Measurements from ENCODE around the gene ODC1.

ODC1 gene

DNA sequence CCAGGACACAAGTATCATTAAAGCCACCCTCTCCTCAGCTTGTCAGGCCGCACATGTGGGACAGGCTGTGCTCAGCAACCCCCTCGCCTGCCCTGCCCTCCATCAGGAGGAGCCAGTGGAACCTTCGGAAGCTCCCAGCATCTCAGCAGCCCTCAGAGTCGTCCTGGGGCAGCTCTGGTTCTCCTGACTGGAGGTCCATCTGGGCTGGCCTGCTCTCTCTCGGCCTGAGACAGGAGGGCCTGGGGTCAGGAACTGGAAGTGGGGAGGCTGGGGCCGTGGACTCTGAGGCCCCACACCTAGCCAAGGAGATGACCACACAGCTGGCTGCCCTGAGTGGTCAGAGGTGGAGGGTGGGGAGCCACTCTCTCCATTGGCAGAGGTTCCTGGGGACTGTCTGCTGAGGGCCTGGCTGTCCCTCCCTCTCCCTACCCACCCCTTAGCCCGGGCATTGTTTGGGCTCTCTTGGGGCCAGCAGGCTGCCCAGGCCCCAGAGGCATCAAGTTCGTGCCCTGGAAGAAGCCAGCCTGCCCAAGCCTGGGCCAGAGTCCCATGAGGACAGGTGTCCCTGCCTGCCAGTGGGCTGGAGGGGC lies 23.1 kb downstream of the ODC1 start:
- no peaks in the 10 kb centered on the region for H3K36me3 ChIP-seq (ENCODE audit: control insufficient read depth, insufficient read depth, low read length)
- H3K27me3 ChIP-seq (replicated peaks; ENCODE audit: control insufficient read depth, insufficient read depth, low read length), result no peaks in the 10 kb centered on the region
- TF ChIP-seq, protein P1, sequence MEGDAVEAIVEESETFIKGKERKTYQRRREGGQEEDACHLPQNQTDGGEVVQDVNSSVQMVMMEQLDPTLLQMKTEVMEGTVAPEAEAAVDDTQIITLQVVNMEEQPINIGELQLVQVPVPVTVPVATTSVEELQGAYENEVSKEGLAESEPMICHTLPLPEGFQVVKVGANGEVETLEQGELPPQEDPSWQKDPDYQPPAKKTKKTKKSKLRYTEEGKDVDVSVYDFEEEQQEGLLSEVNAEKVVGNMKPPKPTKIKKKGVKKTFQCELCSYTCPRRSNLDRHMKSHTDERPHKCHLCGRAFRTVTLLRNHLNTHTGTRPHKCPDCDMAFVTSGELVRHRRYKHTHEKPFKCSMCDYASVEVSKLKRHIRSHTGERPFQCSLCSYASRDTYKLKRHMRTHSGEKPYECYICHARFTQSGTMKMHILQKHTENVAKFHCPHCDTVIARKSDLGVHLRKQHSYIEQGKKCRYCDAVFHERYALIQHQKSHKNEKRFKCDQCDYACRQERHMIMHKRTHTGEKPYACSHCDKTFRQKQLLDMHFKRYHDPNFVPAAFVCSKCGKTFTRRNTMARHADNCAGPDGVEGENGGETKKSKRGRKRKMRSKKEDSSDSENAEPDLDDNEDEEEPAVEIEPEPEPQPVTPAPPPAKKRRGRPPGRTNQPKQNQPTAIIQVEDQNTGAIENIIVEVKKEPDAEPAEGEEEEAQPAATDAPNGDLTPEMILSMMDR (IDR thresholded peaks at IDR 0.05; ENCODE audit: insufficient read depth, low read length, poor library complexity, severe bottlenecking), result no peak
- no peak for DNase-seq (ENCODE audit: extremely low read depth, insufficient read length)
- H3K4me3 ChIP-seq (replicated peaks; ENCODE audit: low read depth, low read length), result no peak overlapping the region

DNA sequence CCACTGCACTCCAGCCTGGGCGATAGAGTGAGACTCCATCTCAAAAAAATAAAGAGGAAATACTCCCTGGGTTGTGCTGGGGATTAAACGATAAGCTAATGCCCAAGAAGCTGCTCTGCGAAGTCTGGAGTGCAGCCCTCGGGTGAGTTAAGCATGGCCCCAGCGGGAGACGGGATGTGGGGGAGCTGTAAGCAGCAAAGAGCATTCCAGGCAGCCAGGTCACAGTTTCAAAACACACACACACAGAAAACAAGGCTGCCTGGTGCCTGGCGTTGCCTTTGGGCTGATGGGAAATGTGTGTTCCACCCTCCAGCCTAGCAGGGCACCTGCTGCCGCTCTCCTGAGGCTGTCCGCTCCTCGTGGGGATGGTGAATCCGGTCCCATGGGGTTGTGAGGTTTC lies 24.1 kb downstream of the ODC1 start:
- no peak overlapping the region for H3K4me3 ChIP-seq (replicated peaks; ENCODE audit: low read depth, low read length)
- DNase-seq (ENCODE audit: extremely low read depth, insufficient read length), result no peak
- no peaks in the 10 kb centered on the region for H3K36me3 ChIP-seq (ENCODE audit: control insufficient read depth, insufficient read depth, low read length)
- no peaks in the 10 kb centered on the region for H3K27me3 ChIP-seq (replicated peaks; ENCODE audit: control insufficient read depth, insufficient read depth, low read length)
- TF ChIP-seq, protein P1 (IDR thresholded peaks at IDR 0.05; ENCODE audit: insufficient read depth, low read length, poor library complexity, severe bottlenecking), result no peak

DNA sequence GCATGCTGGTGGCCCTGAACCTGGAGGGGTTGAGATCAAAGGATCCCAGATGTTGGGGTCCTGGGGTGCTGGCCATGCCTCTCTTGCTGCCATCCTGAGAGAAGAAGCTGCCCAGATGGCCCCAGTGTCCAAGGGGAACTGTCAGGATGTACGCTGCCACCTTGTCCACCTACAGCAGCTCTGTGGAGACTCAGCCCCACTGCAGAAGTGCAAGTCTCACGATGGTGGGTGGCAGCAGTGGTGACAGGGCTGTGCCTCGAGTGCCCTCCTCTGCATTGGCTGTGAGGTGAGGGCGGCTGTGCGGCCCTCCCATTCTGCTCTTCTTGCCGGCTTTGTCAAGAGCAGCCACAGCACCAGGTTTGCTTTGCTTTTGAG lies 24.7 kb downstream of the ODC1 start:
- Histone ChIP-seq H3K27me3 (replicated peaks; ENCODE audit: control insufficient read depth, insufficient read depth, low read length) (no peaks in the 10 kb centered on the region), H3K4me3 (replicated peaks; ENCODE audit: low read depth, low read length) (no peak overlapping the region), H3K36me3 (ENCODE audit: control insufficient read depth, insufficient read depth, low read length) (no peaks in the 10 kb centered on the region)
- DNase-seq (ENCODE audit: extremely low read depth, insufficient read length), result no peak
- TF ChIP-seq, protein P1 (IDR thresholded peaks at IDR 0.05; ENCODE audit: insufficient read depth, low read length, poor library complexity, severe bottlenecking), result no peak

DNA sequence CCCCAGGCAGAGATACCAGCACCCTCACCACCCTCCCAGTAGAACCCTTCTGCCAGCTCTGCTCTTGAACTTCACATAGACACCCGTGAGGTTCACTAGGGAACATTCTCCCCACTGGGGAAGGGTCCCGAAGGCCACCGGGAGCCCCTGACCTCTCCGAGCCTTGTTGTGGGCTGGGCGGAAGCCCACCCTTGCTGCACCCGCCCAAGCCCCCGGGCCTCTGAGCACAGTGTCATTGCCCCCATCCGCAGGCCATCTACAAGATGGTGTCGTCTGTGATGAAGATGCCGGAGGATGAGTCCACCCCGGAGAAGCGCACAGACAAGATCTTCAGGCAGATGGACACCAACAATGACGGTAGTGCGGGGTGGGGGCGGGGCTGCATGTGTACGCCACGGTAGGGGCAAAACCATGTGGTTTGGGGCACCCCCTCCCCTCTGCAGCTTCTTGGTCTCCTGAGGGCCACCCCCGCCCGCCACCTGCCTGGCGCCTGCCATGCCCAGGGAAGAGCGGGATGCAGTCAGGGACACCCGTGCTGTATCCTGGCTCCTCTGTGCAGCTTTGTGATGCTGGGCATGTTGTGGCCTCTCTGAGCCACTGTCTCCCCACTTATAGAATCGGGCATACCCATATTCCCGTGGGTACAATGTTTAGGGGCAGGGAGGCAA lies 25.3 kb downstream of the ODC1 start:
- TF ChIP-seq, protein P1 (IDR thresholded peaks at IDR 0.05; ENCODE audit: insufficient read depth, low read length, poor library complexity, severe bottlenecking), result no peak
- no peak overlapping the region for H3K4me3 ChIP-seq (replicated peaks; ENCODE audit: low read depth, low read length)
- H3K27me3 ChIP-seq (replicated peaks; ENCODE audit: control insufficient read depth, insufficient read depth, low read length), result no peaks in the 10 kb centered on the region
- no peaks in the 10 kb centered on the region for H3K36me3 ChIP-seq (ENCODE audit: control insufficient read depth, insufficient read depth, low read length)
- DNase-seq (ENCODE audit: extremely low read depth, insufficient read length), result no peak

DNA sequence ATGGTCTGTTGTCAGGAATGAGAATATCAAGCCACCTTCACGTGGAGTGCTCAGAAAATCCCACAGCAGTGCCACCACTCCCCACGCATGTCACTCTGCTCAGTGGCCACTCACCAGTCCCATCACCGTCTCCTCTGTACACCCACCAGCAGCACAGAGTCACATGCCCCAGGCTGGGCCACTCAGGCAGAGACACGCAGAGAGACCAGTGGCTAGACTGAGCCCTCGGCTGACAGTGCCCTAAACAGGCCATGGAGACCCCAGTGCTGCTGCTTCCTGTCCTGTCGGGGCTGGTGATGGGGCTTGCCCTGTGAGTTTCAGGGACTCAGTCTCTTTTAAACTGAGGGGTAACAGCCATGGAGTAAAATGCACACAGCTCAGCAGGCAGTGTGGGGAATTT lies 25.9 kb downstream of the ODC1 start:
- Histone ChIP-seq H3K4me3 (replicated peaks; ENCODE audit: low read depth, low read length) (no peak overlapping the region), H3K36me3 (ENCODE audit: control insufficient read depth, insufficient read depth, low read length) (no peaks in the 10 kb centered on the region), H3K27me3 (replicated peaks; ENCODE audit: control insufficient read depth, insufficient read depth, low read length) (no peaks in the 10 kb centered on the region)
- no peak for DNase-seq (ENCODE audit: extremely low read depth, insufficient read length)
- TF ChIP-seq, protein P1 (IDR thresholded peaks at IDR 0.05; ENCODE audit: insufficient read depth, low read length, poor library complexity, severe bottlenecking), result no peak

Measured in GM06990 (cell line).